ENCODE results near the gene C1orf53.

- TF ChIP-seq CTCF (IDR thresholded peaks at IDR 0.05) (no peak), POLR2A (IDR thresholded peaks at IDR 0.05) (no peak), EP300 (IDR thresholded peaks at IDR 0.05) (no peak), POLR2AphosphoS5 (IDR thresholded peaks at IDR 0.05) (no peak)
Observed at GRCh38 chr1:197890936-197891335, 11.5 kb upstream of the C1orf53 start.

Data from upper lobe of left lung (tissue), 4 donors.